GM23338 (cell line): ENCODE results near the gene LMNTD2.

Experiments
- JUNB ChIP-seq: IDR thresholded peaks from one replicate; pipeline ENCODE4 v1.6.1; 2016; ENCODE audit warnings: antibody characterized with exemption; ENCODE audit not compliant: unreplicated experiment
- NANOG ChIP-seq: IDR thresholded peaks from 2 replicates; pipeline ENCODE4 v1.6.1; 2016; ENCODE audit warnings: antibody characterized with exemption, borderline replicate concordance
- POLR2AphosphoS5 ChIP-seq: IDR thresholded peaks from 2 replicates; pipeline ENCODE4 v1.6.1; 2016; ENCODE audit warnings: antibody characterized with exemption, low read depth
- STAT1 ChIP-seq: IDR thresholded peaks from one replicate; pipeline ENCODE4 v1.6.1; 2016; ENCODE audit warnings: antibody characterized with exemption; ENCODE audit not compliant: unreplicated experiment
- TF ChIP-seq, protein P1 (sequence below), 2 experiments: fragments of 200-600 bp in 1 of 2; sonication (generic) in 1 of 2; conservative IDR thresholded peaks; 2 replicates each; pipeline versions ENCODE4 v1.5.1 to v1.6.1; 2016 to 2017; ENCODE audit warnings: antibody characterized with exemption in 2 of 2, low read depth in 2 of 2, mild to moderate bottlenecking in 2 of 2, moderate library complexity in 1 of 2
- TF ChIP-seq, protein P2 (sequence below): IDR thresholded peaks from one replicate; pipeline ENCODE4 v1.6.1; 2018; ENCODE audit warnings: antibody characterized with exemption; ENCODE audit not compliant: unreplicated experiment

DNA sequence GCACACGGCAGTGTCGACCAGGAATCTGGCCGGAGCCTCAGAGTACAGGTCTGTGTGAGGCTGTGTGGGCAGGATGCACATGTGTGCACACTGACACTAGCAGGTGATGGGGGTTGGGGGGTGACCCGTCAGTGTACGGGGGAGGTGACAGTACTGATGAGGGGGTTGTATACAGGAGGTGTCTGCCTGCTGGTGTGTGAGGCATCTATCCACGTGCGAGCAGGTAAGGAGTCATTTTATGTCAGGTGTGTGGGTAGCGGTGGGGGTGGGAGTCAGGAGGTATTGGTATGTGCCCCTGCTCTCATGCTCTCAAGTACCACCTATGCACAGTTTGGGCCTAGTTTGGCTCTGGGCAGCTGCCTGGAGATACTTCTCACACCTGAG is 11.3 kb upstream of the LMNTD2 start:
- TF ChIP-seq, protein P1, sequence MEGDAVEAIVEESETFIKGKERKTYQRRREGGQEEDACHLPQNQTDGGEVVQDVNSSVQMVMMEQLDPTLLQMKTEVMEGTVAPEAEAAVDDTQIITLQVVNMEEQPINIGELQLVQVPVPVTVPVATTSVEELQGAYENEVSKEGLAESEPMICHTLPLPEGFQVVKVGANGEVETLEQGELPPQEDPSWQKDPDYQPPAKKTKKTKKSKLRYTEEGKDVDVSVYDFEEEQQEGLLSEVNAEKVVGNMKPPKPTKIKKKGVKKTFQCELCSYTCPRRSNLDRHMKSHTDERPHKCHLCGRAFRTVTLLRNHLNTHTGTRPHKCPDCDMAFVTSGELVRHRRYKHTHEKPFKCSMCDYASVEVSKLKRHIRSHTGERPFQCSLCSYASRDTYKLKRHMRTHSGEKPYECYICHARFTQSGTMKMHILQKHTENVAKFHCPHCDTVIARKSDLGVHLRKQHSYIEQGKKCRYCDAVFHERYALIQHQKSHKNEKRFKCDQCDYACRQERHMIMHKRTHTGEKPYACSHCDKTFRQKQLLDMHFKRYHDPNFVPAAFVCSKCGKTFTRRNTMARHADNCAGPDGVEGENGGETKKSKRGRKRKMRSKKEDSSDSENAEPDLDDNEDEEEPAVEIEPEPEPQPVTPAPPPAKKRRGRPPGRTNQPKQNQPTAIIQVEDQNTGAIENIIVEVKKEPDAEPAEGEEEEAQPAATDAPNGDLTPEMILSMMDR (conservative IDR thresholded peaks at IDR 0.05; ENCODE audit: low read depth in 2 of 2), result no peak
- no peak for TF ChIP-seq JUNB
- no peak for TF ChIP-seq POLR2AphosphoS5
- no peak for TF ChIP-seq STAT1
- TF ChIP-seq, protein P2, sequence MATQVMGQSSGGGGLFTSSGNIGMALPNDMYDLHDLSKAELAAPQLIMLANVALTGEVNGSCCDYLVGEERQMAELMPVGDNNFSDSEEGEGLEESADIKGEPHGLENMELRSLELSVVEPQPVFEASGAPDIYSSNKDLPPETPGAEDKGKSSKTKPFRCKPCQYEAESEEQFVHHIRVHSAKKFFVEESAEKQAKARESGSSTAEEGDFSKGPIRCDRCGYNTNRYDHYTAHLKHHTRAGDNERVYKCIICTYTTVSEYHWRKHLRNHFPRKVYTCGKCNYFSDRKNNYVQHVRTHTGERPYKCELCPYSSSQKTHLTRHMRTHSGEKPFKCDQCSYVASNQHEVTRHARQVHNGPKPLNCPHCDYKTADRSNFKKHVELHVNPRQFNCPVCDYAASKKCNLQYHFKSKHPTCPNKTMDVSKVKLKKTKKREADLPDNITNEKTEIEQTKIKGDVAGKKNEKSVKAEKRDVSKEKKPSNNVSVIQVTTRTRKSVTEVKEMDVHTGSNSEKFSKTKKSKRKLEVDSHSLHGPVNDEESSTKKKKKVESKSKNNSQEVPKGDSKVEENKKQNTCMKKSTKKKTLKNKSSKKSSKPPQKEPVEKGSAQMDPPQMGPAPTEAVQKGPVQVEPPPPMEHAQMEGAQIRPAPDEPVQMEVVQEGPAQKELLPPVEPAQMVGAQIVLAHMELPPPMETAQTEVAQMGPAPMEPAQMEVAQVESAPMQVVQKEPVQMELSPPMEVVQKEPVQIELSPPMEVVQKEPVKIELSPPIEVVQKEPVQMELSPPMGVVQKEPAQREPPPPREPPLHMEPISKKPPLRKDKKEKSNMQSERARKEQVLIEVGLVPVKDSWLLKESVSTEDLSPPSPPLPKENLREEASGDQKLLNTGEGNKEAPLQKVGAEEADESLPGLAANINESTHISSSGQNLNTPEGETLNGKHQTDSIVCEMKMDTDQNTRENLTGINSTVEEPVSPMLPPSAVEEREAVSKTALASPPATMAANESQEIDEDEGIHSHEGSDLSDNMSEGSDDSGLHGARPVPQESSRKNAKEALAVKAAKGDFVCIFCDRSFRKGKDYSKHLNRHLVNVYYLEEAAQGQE, result no peak
- TF ChIP-seq NANOG, result no peak
